Tibial nerve (tissue), 4 donors: ENCODE data around the gene INO80B. TPM values are rescaled to one million over a fixed set of nuclear protein-coding genes. Genes with fewer than 3 reads are reported as not detected.
A peak's percentile ranks its signal among the peaks of the same experiment; 100 is the strongest.

Experiments
- DNase-seq, 2 donors: peaks; one replicate each; pipeline ENCODE4 v3.0.0-alpha.2; 2019; ENCODE audit warnings: low spot score in 2 of 2
- H3K27ac ChIP-seq, 4 donors: fragments of 200-600 bp; sonication (generic) in 3 of 4; one replicate each; pipeline ENCODE4 v1.5.1; 2017 to 2019; ENCODE audit warnings: mild to moderate bottlenecking in 1 of 4
- H3K27me3 ChIP-seq, 2 donors: fragments of 200-600 bp; sonication (generic) in 1 of 2; one replicate each; pipeline versions ENCODE4 v1.5.1 to v1.6.0; 2017 to 2019
- H3K36me3 ChIP-seq, 3 donors: fragments of 200-600 bp; sonication (generic); one replicate each; pipeline ENCODE4 v1.5.1; 2018 to 2019
- H3K4me1 ChIP-seq, 4 donors: fragments of 200-600 bp; sonication (generic) in 3 of 4; one replicate each; pipeline ENCODE4 v1.5.1; 2017 to 2019
- H3K4me3 ChIP-seq, 4 donors: fragments of 200-600 bp; sonication (generic) in 3 of 4; one replicate each; pipeline ENCODE4 v1.5.1; 2017 to 2019; ENCODE audit warnings: mild to moderate bottlenecking in 1 of 4, moderate library complexity in 1 of 4
- H3K9me3 ChIP-seq, 4 donors: fragments of 200-600 bp; sonication (generic) in 3 of 4; one replicate each; pipeline ENCODE4 v1.5.1; 2017 to 2019
- EP300 ChIP-seq, 2 donors: sonication (generic); formaldehyde crosslinking; IDR thresholded peaks; one replicate each; pipeline ENCODE4 v1.6.1; 2017; ENCODE audit warnings: antibody characterized with exemption in 2 of 2, mild to moderate bottlenecking in 1 of 2
- POLR2A ChIP-seq, 2 donors: fragments of 450-650 bp; IDR thresholded peaks; one replicate each; pipeline ENCODE4 v1.6.1; 2017; ENCODE audit warnings: antibody characterized with exemption in 2 of 2, mild to moderate bottlenecking in 2 of 2, moderate library complexity in 2 of 2
- WGBS, 2 donors: methylation state at CpG; one replicate each; pipeline ENCODE4 v1.1.5; 2018; 5-methylcytosine and 5-hydroxymethylcytosine counted together
- total RNA-seq, 4 donors: library from RNA; depleted of rRNA; stranded (reverse); fragments of >200 nt; gene quantifications; one replicate each; pipeline ENCODE4 v1.1.0, GENCODE V29; 2016
- TF ChIP-seq, protein P1 (sequence below), 5 experiments: fragments of 200-600 bp in 3 of 5; fragments of 450-650 bp in 2 of 5; sonication (generic) in 3 of 5; IDR thresholded peaks; one replicate each; pipeline ENCODE4 v1.5.1; 2016 to 2019; ENCODE audit warnings: antibody characterized with exemption in 5 of 5, mild to moderate bottlenecking in 3 of 5, moderate library complexity in 2 of 5

INO80B gene
- total RNA-seq, 4 donors from 2014 or later, result 15.1 to 40.6 (median 27.5) TPM

DNA sequence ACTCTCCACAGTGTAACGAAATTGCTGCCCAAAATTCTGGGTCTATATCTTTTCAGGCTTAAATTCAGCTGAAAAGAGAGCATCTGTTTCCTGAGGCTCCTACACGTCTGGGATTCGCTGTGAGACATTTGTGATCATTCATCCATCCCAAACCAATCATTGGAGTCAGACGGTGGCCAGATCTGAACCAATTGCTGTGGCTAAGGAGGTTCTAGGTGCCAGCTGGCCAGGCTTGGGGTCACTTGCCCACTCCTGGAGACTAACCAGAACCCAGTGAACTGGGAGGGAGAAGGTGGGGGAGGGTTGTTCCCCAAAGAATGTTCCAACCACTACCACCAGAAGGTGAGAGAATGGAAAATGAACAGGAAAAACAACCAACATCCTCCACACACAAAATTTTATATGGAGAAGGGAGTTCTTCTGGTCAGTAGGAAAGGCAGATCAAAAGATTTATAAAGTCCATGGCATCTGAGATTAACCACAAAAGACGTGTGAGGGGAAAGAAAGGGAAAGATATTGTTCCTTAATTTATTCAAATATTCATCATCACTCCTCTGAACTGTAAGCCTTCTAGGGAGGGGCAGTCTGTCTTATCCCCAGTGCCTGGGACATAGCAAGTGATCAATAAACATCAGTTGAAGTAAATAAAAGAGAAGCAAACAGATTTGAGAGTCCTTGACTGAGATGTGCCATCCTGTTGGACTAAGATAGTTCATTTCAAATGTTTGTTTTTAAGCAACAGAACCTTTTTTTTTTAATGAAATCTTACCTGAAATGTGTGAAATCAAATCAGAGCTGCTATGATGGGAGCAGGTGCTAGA is 10.2 kb upstream of the INO80B start:
- 27 to 30% methylated on average over 5 of the region's 5 CpGs for WGBS, 2 donors
- no peaks in the 10 kb centered on the region for H3K36me3 ChIP-seq

DNA sequence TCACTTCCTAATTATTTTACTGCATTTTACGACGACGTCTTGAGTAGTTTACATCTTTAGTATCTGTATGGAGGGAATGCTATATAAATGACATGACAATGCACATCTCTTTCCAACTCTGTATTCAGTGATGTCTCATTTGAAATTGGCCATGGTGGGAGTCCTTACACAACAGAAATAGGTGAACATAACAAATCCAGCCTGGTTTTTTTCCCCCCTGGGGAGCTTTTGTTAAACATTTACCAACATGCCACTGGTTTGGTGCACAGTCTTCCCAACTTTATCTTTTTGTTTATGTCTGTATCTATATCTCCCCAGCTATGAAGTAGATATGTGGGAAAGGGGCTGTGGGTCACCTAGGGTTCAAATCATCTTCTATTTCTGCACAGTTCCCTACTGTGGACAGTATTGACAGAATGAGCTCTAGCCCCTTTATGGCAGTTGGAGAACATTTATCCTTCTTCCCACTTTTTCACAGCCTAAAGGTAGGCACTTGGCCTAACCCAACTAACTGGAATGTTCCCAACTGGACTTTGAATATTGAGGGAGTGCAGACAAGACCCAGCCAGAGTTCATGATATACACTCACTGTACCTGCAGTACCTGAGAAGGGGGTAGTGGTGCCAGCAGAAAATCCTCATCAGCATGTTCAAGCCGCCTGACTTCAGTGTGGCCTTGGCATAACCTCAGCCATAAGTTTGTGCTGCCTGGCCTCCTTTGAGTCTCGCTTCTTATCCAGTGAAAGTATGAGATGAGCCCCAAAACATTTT is 7.5 kb upstream of the INO80B start:
- Histone ChIP-seq H3K36me3 (no peaks in the 10 kb centered on the region), H3K4me3 (no peak overlapping the region), H3K27me3 (no peaks in the 10 kb centered on the region), H3K4me1 (peaks cover 0 to 14% (median 0%) of the 10 kb centered on the region in 4 donors), H3K27ac (no peak overlapping the region), H3K9me3 (no peaks in the 10 kb centered on the region)
- WGBS, 2 donors, result 89 to 92% methylated on average over 5 of the region's 5 CpGs
- DNase-seq, result no peak
- TF ChIP-seq EP300 (IDR thresholded peaks at IDR 0.05), result no peak
- no peak for TF ChIP-seq POLR2A (IDR thresholded peaks at IDR 0.05)
- TF ChIP-seq, protein P1, sequence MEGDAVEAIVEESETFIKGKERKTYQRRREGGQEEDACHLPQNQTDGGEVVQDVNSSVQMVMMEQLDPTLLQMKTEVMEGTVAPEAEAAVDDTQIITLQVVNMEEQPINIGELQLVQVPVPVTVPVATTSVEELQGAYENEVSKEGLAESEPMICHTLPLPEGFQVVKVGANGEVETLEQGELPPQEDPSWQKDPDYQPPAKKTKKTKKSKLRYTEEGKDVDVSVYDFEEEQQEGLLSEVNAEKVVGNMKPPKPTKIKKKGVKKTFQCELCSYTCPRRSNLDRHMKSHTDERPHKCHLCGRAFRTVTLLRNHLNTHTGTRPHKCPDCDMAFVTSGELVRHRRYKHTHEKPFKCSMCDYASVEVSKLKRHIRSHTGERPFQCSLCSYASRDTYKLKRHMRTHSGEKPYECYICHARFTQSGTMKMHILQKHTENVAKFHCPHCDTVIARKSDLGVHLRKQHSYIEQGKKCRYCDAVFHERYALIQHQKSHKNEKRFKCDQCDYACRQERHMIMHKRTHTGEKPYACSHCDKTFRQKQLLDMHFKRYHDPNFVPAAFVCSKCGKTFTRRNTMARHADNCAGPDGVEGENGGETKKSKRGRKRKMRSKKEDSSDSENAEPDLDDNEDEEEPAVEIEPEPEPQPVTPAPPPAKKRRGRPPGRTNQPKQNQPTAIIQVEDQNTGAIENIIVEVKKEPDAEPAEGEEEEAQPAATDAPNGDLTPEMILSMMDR (IDR thresholded peaks at IDR 0.05), result no peak

More for the DNA sequence above, 10.2 kb upstream of the INO80B start:
- no peak for DNase-seq
- Histone ChIP-seq H3K4me3 (no peak overlapping the region), H3K27ac (peak overlapping the region in 2 of 4 donors; percentile 36 to 51), H3K4me1 (peaks cover 0 to 41% (median 4%) of the 10 kb centered on the region in 4 donors), H3K27me3 (no peaks in the 10 kb centered on the region), H3K9me3 (no peaks in the 10 kb centered on the region)
- no peak for TF ChIP-seq POLR2A (IDR thresholded peaks at IDR 0.05)
- no peak for TF ChIP-seq EP300 (IDR thresholded peaks at IDR 0.05)
- TF ChIP-seq, protein P1 (IDR thresholded peaks at IDR 0.05), result no peak

DNA sequence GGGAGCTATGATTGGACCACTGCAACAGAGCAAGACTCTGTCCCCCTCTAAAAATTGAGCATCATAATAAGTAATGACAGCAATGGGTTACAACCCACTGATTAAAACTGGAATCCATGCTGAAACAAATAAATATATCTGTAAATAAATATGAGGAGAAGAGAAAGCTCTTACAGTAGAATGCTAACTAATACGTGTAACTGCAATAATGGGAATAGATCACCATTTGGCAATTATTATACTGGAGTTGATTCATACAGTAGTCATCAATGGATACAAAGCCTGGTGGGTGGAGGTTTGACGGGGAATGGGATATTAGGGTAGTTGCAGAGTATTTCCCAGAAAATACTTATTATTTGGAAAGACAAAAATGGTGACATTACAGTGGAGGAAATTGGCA is 6.1 kb upstream of the INO80B start:
- Histone ChIP-seq H3K36me3 (no peaks in the 10 kb centered on the region), H3K9me3 (no peaks in the 10 kb centered on the region), H3K27me3 (no peaks in the 10 kb centered on the region), H3K4me3 (no peak overlapping the region), H3K4me1 (peaks cover 0 to 10% (median 0%) of the 10 kb centered on the region in 4 donors), H3K27ac (no peak overlapping the region)
- 42% methylated on average over 2 of the region's 2 CpGs for WGBS, 2 donors
- TF ChIP-seq POLR2A (IDR thresholded peaks at IDR 0.05) (no peak), EP300 (IDR thresholded peaks at IDR 0.05) (no peak)
- TF ChIP-seq, protein P1 (IDR thresholded peaks at IDR 0.05), result no peak
- no peak for DNase-seq

DNA sequence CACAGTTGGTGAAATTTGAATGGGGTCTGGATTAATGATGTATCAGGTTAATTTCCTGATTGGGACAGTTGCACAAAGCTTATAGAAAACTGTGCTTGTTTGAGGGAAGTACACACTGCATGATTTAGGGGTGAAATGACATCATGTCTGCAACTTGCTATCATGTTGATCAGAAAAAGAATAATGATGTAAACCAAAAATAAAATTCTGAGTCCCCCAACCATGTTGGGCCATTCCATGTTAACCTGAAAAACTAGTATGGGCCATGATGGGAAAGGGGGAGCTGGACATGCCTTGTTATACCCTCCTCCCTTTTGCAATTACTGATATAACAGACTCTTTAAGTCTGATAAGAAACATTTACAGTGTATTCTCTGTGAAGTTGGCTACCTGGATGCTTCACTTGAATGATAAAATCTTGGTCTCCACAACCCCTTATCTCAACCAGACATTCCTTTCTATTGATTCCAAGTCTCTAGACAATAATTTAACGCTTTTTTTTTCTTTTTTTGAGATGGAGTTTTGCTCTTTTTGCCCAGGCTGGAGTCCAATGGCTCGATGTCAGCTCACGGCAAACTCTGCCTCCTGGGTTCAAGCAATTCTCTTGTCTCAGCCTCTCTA is 4.2 kb upstream of the INO80B start:
- Histone ChIP-seq H3K27me3 (no peaks in the 10 kb centered on the region), H3K27ac (no peak overlapping the region), H3K4me3 (no peak overlapping the region), H3K4me1 (peaks cover 0 to 12% (median 5%) of the 10 kb centered on the region in 4 donors), H3K36me3 (no peaks in the 10 kb centered on the region), H3K9me3 (no peaks in the 10 kb centered on the region)
- no peak for DNase-seq
- TF ChIP-seq EP300 (IDR thresholded peaks at IDR 0.05) (no peak), POLR2A (IDR thresholded peaks at IDR 0.05) (no peak)
- TF ChIP-seq, protein P1 (IDR thresholded peaks at IDR 0.05), result no peak
- WGBS, 2 donors, result 81 to 84% methylated on average over 3 of the region's 3 CpGs
